GM18867 (cell line): ENCODE results near the gene KIF3B.

Source experiments
- ATAC-seq: cut with Tn5 transposase; IDR thresholded peaks from one replicate; pipeline ENCODE4 v1.9.1; 2021; ENCODE audit warnings: mild to moderate bottlenecking, moderate library complexity; ENCODE audit not compliant: unreplicated experiment

The KIF3B gene

GRCh38 chr20:32277361-32278198 lies at the start of gene KIF3B:
Gene KIF3B, plus strand, starts transcription at chr20:32277651. Its CDS starts 32,127 bp downstream, at chr20:32309778.
- ATAC-seq = peak; percentile 81

DNA sequence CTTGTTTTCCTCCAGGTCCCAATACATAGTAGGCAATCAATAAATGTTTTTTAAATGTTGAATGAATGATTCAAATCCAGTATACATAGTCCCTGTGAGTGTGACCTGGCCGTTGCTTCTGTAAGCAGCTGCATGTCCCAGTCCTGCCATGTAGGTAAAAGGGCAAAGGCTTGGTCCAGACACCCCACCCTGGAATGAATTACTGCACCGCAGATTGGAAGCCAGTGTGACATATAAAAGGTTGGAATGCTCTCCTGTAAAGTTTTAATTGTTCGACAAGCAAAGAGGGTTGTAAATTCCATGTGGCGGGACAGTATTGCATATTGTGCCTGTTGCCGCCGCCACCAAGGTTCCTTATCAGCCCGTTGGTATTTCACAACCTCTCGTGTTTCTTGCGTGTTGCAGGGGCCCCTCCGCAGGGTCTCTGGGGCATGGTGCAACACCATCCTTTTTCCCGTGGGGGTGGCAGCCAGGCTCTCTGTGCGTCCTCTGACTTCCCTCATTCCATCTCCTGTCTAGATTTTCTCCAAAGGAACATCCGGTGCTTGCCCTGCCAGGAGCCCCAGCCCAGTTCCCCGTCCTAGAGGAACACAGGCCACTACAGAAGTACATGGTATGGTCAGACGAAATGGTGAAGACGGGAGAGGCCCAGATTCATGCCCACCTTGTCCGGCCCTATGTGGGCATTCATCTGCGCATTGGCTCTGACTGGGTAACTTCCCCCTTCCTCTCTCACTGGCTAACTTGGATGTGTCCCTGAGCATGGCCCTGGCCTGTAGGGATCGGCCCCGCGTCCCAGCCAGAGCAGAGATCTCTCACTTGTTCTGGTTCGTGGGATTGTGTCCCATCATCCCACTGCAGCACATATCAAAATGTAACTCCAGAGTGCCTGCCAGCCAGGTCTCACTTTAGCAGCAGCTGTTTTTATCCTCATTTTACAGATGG lies 49.4 kb upstream of the KIF3B start:
- ATAC-seq = no peak

DNA sequence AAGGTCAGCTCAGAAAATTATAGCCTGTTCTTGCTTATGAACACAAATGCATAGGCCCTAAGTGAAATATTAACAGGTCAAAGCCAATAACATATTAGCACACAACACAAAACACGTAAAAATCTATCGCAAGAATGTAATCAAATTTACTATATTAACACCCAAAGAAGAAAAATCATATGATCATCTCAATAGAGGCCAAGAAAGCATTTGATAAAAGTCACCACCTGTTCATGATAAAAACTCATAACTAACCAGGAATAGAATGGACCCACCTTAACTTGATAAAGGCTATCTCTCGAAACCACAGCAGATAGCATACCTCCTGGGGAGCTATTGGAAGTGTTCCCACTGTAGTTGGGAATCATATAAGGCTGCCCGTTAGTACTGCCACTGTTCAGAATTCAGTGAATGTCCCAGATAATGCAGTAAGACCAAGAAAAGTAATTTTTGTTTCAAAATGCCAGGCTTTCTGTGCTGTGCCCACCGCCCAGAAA lies 48.2 kb upstream of the KIF3B start:
- no peak for ATAC-seq

- no peak for ATAC-seq
These were observed 46.7 kb upstream of the KIF3B start for GRCh38 chr20:32230707-32231106.

GRCh38 chr20:32231245-32231644 lies 46.2 kb upstream of the KIF3B start:
- ATAC-seq = no peak

DNA sequence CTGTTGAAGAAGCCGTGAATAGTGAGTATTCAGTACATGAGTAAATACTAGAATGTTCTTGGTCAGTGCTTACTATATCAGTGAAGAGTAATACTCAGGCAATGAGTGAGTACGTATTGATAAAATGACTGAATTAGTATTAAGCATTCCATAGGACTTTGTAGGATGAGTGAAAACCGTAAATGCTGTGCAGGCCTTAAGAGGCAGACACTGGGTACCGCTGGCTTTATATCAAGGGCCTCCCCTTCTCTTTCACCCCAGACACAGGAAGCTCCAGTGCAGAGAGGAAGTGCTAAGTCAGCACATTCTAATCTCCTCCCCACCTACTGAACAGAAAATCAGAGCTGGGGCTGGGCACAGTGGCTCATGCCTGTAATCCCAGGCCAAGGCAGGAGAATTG lies 45.6 kb upstream of the KIF3B start:
- no peak for ATAC-seq

GRCh38 chr20:32232326-32232886 lies 45.0 kb upstream of the KIF3B start:
- ATAC-seq = no peak

- ATAC-seq = no peak
These were observed 44.2 kb upstream of the KIF3B start for GRCh38 chr20:32233286-32233685.

DNA sequence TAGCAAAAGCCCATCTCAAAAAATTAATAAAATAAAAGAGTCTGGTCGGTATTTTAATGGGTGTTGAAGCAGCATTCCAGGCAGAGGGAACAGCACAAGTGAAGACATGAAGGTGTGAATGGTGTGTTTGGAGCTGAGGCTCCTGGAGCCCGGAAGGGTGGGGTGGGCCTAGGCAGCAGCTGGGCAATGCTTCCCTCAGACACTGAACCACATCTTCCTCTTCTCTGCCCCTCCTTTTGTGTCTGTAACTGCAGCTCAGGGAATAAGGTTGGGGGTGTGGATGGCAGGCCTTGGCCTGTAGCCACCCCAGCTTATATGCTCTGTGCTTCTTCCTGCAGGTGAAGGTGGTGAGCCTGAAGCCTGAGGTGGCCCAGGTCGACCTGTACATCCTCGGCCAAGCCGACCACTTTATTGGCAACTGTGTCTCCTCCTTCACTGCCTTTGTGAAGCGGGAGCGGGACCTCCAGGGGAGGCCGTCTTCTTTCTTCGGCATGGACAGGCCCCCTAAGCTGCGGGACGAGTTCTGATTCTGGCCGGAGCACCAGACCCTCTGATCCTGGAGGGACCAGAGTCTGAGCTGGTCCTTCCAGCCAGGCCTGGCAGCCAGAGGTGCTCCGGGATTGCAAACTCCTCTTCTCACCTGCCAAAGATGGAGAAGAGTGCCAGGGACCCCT lies 43.2 kb upstream of the KIF3B start:
- no peak for ATAC-seq

DNA sequence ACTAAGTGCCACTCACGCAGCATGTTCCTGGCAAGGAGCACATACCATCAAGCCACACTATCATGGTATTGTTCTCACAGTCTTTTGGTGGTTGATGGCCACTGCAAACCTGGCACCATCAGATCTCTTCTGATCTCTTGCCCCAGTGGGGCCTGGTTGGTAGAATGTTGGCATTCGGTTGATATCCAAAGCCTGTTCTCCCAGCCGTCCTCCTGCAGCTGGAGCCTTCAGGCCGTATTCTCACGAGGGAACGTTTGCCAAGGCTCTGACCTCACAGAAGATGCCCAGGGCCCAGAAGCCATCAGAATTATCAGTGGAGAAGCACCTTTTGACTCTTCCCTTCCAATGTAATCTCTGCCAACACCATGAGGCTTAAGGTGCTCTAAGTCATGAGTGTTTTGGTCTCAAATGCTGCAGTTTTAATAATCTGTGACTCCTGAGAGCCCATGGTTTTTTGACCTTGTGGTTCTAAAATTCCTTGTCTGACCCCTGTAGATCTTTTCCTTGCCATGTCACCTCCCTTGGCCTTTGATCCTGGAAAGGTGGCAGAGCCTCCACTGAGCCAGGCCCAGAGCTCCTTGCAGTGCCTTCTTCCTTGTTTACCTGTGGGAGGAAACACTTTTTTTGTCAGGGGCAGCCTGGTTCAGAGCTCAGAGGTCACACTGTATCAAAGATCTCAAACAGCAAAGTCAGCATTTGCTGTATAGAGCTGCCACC lies 42.0 kb upstream of the KIF3B start:
- no peak for ATAC-seq

DNA sequence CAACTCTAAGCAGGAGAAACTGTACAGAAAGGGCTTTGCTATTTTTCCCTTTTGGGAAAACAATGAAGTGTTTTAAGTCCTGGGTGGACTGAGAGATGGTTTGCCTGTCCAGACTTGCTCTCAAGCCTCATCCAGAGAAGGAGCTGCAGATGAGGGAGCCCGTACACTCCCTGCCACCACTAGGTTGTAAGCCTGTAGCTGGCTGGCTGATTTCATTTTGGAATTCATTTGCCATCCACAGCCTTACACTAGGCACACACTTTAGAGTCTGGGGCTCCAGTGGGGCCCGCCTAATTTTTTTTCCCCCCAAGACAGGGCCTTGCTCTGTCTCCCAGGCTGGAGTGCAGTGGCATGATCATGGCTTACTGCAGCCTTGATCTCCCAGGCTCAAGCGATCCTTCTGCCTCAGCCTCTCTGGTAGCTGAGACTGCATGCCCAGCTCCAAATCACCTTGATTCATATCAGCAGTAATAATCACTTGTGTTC lies 41.4 kb upstream of the KIF3B start:
- no peak for ATAC-seq

DNA sequence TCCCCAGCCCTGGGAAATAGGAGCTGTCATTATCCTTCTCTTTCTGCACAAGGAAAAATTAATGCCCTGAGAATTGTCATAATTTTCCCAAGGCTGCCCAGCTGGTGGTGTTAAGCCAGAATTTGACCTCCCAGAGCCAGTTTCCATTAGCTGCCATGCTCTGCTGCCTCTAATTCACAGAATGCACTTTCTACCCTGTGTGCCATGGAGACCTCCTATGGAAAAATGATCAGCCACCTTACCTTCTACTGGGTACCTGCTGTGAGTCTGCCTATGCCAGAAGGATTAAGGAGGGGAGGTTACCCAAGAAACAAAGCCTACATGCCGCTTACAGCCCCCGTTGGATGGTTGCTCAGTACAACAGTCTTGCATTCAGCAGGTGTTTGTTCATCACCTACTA lies 40.6 kb upstream of the KIF3B start:
- ATAC-seq = no peak

DNA sequence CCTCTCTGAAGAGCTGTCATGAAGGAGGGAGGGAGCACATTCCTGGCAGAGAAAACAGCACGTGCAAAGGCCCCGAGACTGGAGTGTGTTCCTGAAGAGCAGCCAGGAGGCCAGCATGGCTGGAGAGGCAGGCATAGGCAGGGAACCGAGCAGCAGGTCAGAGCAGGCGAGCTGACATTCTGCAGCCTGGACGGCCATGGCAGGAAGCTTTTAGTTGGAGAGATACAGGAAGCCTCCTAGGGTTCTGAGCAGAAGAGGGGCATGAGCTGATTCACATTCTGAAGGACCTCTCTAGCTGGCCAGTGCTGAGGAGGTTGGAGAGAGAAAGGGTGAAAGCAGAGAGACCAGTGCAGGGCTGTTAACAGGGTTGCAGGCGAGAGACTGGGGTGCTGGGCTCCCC lies 40.0 kb upstream of the KIF3B start:
- no peak for ATAC-seq

- ATAC-seq = no peak
These were observed 38.7 kb upstream of the KIF3B start for GRCh38 chr20:32238483-32239425.

DNA sequence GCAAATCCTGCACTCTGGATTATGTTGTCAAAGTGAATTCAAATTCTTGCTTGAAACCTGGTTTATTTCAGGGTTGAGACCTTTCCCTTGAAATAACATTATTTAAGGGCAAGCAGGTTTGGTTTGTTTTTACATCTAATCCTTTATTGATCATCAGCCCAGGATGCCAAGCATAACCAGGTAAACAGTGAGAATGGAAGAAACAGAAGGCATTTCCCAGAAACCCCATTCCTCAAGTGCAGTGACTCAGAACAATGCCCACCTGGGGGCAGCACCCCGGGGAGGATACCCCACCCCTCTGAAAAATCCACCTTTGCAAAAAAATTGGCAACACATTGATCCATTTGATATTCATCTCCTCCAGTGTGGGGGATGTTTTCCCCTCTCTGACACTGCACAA lies 37.2 kb upstream of the KIF3B start:
- ATAC-seq = no peak

DNA sequence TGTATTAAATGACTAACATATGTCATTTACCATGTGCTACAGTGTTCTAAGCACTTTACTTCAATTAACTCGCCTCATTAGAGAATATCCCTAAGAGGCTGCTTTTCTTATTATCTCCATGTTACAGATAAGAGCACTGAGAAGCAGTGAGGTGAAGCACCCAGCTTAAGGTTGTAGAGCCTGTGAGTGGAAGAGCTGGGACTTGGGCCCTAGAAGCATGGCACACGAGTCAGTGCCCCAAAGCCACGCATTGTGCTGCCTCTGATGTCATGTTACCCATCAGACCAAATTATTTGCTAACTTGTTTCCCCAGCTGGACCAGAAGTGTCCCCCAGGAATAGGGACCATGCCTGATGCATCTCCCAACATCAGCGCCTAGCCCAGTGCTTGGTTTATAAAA lies 35.6 kb upstream of the KIF3B start:
- ATAC-seq = no peak

DNA sequence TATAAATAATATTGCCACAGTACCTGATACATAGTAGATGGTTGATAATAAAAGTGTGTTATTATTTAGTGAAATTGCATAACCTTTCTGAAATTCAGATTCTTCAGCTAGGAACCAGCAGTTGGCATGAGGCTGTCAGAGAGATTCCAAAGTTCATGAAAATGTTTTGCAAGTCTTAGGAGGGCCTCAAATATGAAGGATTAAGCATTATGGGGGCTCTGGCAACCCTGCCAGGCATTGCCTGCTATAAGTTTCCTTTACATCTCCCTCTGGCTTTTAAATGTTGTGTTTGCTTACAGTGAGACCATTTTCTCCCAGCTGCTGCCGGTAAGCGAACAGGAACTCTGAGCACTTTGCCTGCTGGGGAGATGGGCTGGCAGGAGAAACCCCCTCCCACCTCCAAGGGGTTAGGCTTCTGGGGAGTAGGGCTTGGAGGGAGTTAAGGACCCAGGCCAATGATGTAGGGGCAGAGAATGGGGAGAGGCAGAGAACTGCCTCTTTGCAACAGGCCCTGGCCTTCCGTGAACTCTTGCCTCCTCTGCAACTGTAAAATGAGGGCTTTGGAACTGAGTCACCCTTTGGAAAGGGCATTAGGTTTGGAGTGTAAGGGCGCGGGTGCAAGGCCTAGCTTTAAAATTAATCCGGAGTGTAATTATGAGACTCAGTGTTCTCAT lies 33.2 kb upstream of the KIF3B start:
- ATAC-seq = no peak

DNA sequence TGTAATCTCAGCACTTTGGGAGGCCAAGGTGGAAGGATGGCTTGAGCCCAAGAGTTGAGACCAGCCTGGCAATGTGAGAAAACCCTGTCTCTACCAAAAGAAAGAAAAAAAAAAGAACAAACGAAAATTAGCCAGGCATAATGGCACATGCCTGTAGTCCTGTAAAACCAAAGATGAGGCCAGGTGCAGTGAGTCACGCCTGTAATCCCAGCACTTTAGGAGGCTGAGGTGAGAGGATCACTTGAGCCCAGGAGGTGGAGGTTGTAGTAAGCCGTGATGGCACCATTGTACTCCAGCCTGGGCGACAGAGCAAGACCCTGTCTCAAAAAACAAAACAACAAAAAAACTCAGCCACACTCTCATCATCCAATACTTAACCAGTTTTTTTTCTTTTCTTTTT lies 32.5 kb upstream of the KIF3B start:
- ATAC-seq = no peak
